GM19395 (cell line): ENCODE measurements around the gene PATZ1.
"Not testable (repeated sequence)": the region's sequence is repeated elsewhere in the genome, so short reads cannot be mapped to it uniquely, and the experiment has no call there.

Source experiments
- ATAC-seq: cut with Tn5 transposase; IDR thresholded peaks from one replicate; pipeline ENCODE4 v1.9.1; 2021; ENCODE audit warnings: mild to moderate bottlenecking, moderate library complexity; ENCODE audit not compliant: unreplicated experiment

Gene PATZ1

GRCh38 chr22:31321421-31321820 is 24.7 kb downstream of the PATZ1 start:
- ATAC-seq: no peak

- not testable (repeated sequence) for ATAC-seq
These were observed 31.9 kb downstream of the PATZ1 start for GRCh38 chr22:31314220-31314619.

- ATAC-seq: no peak
These were observed 32.6 kb downstream of the PATZ1 start for GRCh38 chr22:31313366-31314147.

- no peak for ATAC-seq
These were observed 38.0 kb downstream of the PATZ1 start for GRCh38 chr22:31308181-31308580.

GRCh38 chr22:31305194-31305593 is 41.0 kb downstream of the PATZ1 start:
- no peak for ATAC-seq

GRCh38 chr22:31302537-31302936 is 43.6 kb downstream of the PATZ1 start:
- no peak for ATAC-seq

GRCh38 chr22:31302006-31302405 is 44.1 kb downstream of the PATZ1 start:
- ATAC-seq: no peak

- ATAC-seq: no peak
These were observed 45.2 kb downstream of the PATZ1 start for GRCh38 chr22:31300896-31301295.

- no peak for ATAC-seq
These were observed 50.1 kb downstream of the PATZ1 start for GRCh38 chr22:31295831-31296657.

GRCh38 chr22:31295360-31295759 is 50.8 kb downstream of the PATZ1 start:
- no peak for ATAC-seq

GRCh38 chr22:31292236-31292989 is 53.7 kb downstream of the PATZ1 start, which contains the start of gene PIK3IP1:
PIK3IP1 (minus strand) TSS chr22:31292488; CDS start chr22:31292344, 144 bp downstream.
- peak; percentile 51 for ATAC-seq

GRCh38 chr22:31291481-31292235 is 54.5 kb downstream of the PATZ1 start:
- ATAC-seq: no peak

GRCh38 chr22:31290494-31291471 is 55.4 kb downstream of the PATZ1 start:
- peak; percentile 80 for ATAC-seq

GRCh38 chr22:31289344-31289743 is 56.8 kb downstream of the PATZ1 start:
- ATAC-seq: no peak

- ATAC-seq: no peak
These were observed 57.5 kb downstream of the PATZ1 start for GRCh38 chr22:31288496-31289240.

- no peak for ATAC-seq
These were observed 58.2 kb downstream of the PATZ1 start for GRCh38 chr22:31287818-31288495.

- no peak for ATAC-seq
These were observed 59.5 kb downstream of the PATZ1 start for GRCh38 chr22:31286360-31287255.
